Epithelial cell of prostate (primary cell): ENCODE data around the gene NEURL2.
A peak's percentile ranks its signal among the peaks of the same experiment; 100 is the strongest.
"Not testable (repeated sequence)": the region's sequence is repeated elsewhere in the genome, so short reads cannot be mapped to it uniquely, and the experiment has no call there.

Experiments
- DNase-seq: peaks from one replicate; pipeline ENCODE4 v3.0.0-alpha.2; 2011; ENCODE audit warnings: low read depth, low spot score
- H3K27ac ChIP-seq: fragments of 450-650 bp; 2 replicates; pipeline ENCODE4 v1.5.1; 2017; ENCODE audit warnings: mild to moderate bottlenecking

Gene NEURL2

GRCh38 chr20:45878076-45878761, 12.8 kb downstream of the NEURL2 start:
- no peak overlapping the region for H3K27ac ChIP-seq
- DNase-seq, result no peak

GRCh38 chr20:45874576-45874975, 16.4 kb downstream of the NEURL2 start:
- no peak overlapping the region for H3K27ac ChIP-seq
- no peak for DNase-seq

- DNase-seq, result not testable (repeated sequence)
These were observed 16.9 kb downstream of the NEURL2 start for GRCh38 chr20:45874104-45874481.

GRCh38 chr20:45873409-45874103, 17.5 kb downstream of the NEURL2 start:
- DNase-seq, result no peak
- H3K27ac ChIP-seq, result no peak overlapping the region

More at GRCh38 chr20:45874104-45874481, 16.9 kb downstream of the NEURL2 start:
- not testable (repeated sequence) for H3K27ac ChIP-seq

- no peak overlapping the region for H3K27ac ChIP-seq
- no peak for DNase-seq
These were observed 18.4 kb downstream of the NEURL2 start for GRCh38 chr20:45872626-45873025.

- peak; percentile 8 for DNase-seq
- H3K27ac ChIP-seq, result no peak overlapping the region
These were observed 23.2 kb downstream of the NEURL2 start for GRCh38 chr20:45867819-45868176.

- no peak overlapping the region for H3K27ac ChIP-seq
- DNase-seq, result no peak
These were observed 23.7 kb downstream of the NEURL2 start for GRCh38 chr20:45867136-45867818.

GRCh38 chr20:45866454-45866853, 24.6 kb downstream of the NEURL2 start:
- no peak overlapping the region for H3K27ac ChIP-seq
- no peak for DNase-seq

- no peak overlapping the region for H3K27ac ChIP-seq
- no peak for DNase-seq
These were observed 27.2 kb downstream of the NEURL2 start for GRCh38 chr20:45863543-45864470.

- H3K27ac ChIP-seq, result no peak overlapping the region
- no peak for DNase-seq
These were observed 29.6 kb downstream of the NEURL2 start for GRCh38 chr20:45861221-45862075.

GRCh38 chr20:45860560-45861220, 30.3 kb downstream of the NEURL2 start:
- no peak overlapping the region for H3K27ac ChIP-seq
- DNase-seq, result no peak

- no peak overlapping the region for H3K27ac ChIP-seq
- DNase-seq, result no peak
These were observed 31.1 kb downstream of the NEURL2 start for GRCh38 chr20:45859916-45860315.

GRCh38 chr20:45857882-45858216, 33.2 kb downstream of the NEURL2 start:
- H3K27ac ChIP-seq, result peak overlapping the region; percentile 44
- no peak for DNase-seq

- peak within 1 kb of the TSS; percentile 44 for H3K27ac ChIP-seq
- DNase-seq, result peak; percentile 100
These were observed 33.7 kb downstream of the NEURL2 start, which contains the start of the genes ACOT8 and ZSWIM3 for GRCh38 chr20:45857114-45857881. Gene ACOT8 (minus strand): TSS chr20:45857392. CDS start chr20:45857315, 77 bp downstream. Gene ZSWIM3 (plus strand): TSS chr20:45857614. CDS start chr20:45857826, 212 bp downstream.

- no peak for DNase-seq
These were observed 37.5 kb downstream of the NEURL2 start for GRCh38 chr20:45853484-45853883.

GRCh38 chr20:45852326-45852725, 38.7 kb downstream of the NEURL2 start:
- no peak for DNase-seq
- H3K27ac ChIP-seq, result no peak overlapping the region

More at GRCh38 chr20:45853484-45853883, 37.5 kb downstream of the NEURL2 start:
- H3K27ac ChIP-seq, result no peak overlapping the region

GRCh38 chr20:45851501-45851900, 39.5 kb downstream of the NEURL2 start:
- H3K27ac ChIP-seq, result no peak overlapping the region
- DNase-seq, result no peak

GRCh38 chr20:45850926-45851325, 40.1 kb downstream of the NEURL2 start:
- DNase-seq, result no peak

More at GRCh38 chr20:45850926-45851325, 40.1 kb downstream of the NEURL2 start:
- H3K27ac ChIP-seq, result no peak overlapping the region
